Neuronal stem cell (in vitro differentiated cells): Measurements from ENCODE around the gene CTNNA3.
"Not testable (repeated sequence)": the region's sequence is repeated elsewhere in the genome, so short reads cannot be mapped to it uniquely, and the experiment has no call there.

Source experiments
- DNase-seq: peaks from one replicate; pipeline ENCODE4 v3.0.0-alpha.2; 2013; ENCODE audit warnings: low spot score
- H2AFZ ChIP-seq: one replicate; pipeline ENCODE4 v1.6.1; 2013; ENCODE audit warnings: mild to moderate bottlenecking, low read length, inconsistent platforms
- H2AK5ac ChIP-seq: 2 replicates; pipeline ENCODE4 v1.6.1; 2013; ENCODE audit warnings: low read depth, mild to moderate bottlenecking, inconsistent platforms, low read length, moderate library complexity, mixed read lengths
- H2BK120ac ChIP-seq: 2 replicates; pipeline ENCODE4 v1.6.1; 2013; ENCODE audit warnings: low read depth, mild to moderate bottlenecking, inconsistent platforms, low read length, moderate library complexity, mixed read lengths
- H2BK12ac ChIP-seq: one replicate; pipeline ENCODE4 v1.6.1; 2013; ENCODE audit warnings: low read length, inconsistent platforms
- H2BK15ac ChIP-seq: 2 replicates; pipeline ENCODE4 v1.6.1; 2013; ENCODE audit warnings: mild to moderate bottlenecking, low read length, inconsistent platforms, mixed read lengths
- H2BK5ac ChIP-seq: one replicate; pipeline ENCODE4 v1.6.1; 2013; ENCODE audit warnings: inconsistent platforms, mild to moderate bottlenecking, low read length, moderate library complexity
- H3K14ac ChIP-seq: one replicate; pipeline ENCODE4 v1.6.1; 2013; ENCODE audit warnings: low read length, inconsistent platforms
- H3K18ac ChIP-seq: 2 replicates; pipeline ENCODE4 v1.6.1; 2013; ENCODE audit warnings: low read length, inconsistent platforms
- H3K23ac ChIP-seq: 2 replicates; pipeline ENCODE4 v1.6.1; 2013; ENCODE audit warnings: low read depth, mild to moderate bottlenecking, mixed read lengths, low read length, inconsistent platforms; ENCODE audit not compliant: poor library complexity
- H3K27ac ChIP-seq: replicated peaks from 3 replicates; pipeline ENCODE4 v1.5.1; 2013; ENCODE audit warnings: low read length, inconsistent platforms
- H3K27me3 ChIP-seq, 3 experiments: 2 replicates each; pipeline ENCODE4 v1.6.1; 2013; ENCODE audit warnings: low read length in 3 of 3, mild to moderate bottlenecking in 2 of 3, inconsistent platforms in 1 of 3, low read depth in 1 of 3, mixed read lengths in 1 of 3, moderate library complexity in 1 of 3; ENCODE audit not compliant: control insufficient read depth in 3 of 3, insufficient read depth in 3 of 3
- H3K36me3 ChIP-seq, 2 donors: replicated peaks in 1 of 2; 2 replicates each; pipeline ENCODE4 v1.6.1; 2013; ENCODE audit warnings: low read length in 2 of 2; ENCODE audit not compliant: control insufficient read depth in 2 of 2, insufficient read depth in 2 of 2
- H3K4ac ChIP-seq: 2 replicates; pipeline ENCODE4 v1.6.1; 2013; ENCODE audit warnings: inconsistent platforms, mild to moderate bottlenecking, low read length, moderate library complexity
- H3K4me1 ChIP-seq, 2 donors: 1 replicate in 1 of 2; 2 replicates in 1 of 2; pipeline ENCODE4 v1.6.1; 2013; ENCODE audit warnings: low read length in 2 of 2, low read depth in 1 of 2; ENCODE audit not compliant: control insufficient read depth in 2 of 2, insufficient read depth in 1 of 2
- H3K4me2 ChIP-seq: one replicate; pipeline ENCODE4 v1.6.1; 2013; ENCODE audit warnings: mild to moderate bottlenecking, low read length, inconsistent platforms; ENCODE audit not compliant: insufficient read depth, poor library complexity, severe bottlenecking
- H3K4me3 ChIP-seq, 2 donors: 2 replicates each; pipeline ENCODE4 v1.5.1; 2013; ENCODE audit warnings: low read length in 2 of 2, mild to moderate bottlenecking in 2 of 2, inconsistent platforms in 1 of 2, moderate library complexity in 1 of 2
- H3K79me1 ChIP-seq: one replicate; pipeline ENCODE4 v1.6.1; 2013; ENCODE audit warnings: low read depth, mild to moderate bottlenecking, inconsistent platforms, low read length, moderate library complexity
- H3K9ac ChIP-seq: one replicate; pipeline ENCODE4 v1.6.1; 2013; ENCODE audit warnings: mild to moderate bottlenecking, low read depth, low read length, inconsistent platforms; ENCODE audit not compliant: poor library complexity
- H3K9me3 ChIP-seq, 2 donors: replicated peaks in 1 of 2; 2 replicates each; pipeline versions ENCODE3 to v1.6.1; 2013; ENCODE audit warnings: low read length in 2 of 2, mild to moderate bottlenecking in 2 of 2, inconsistent platforms in 1 of 2, low read depth in 1 of 2, mixed read lengths in 1 of 2, moderate library complexity in 1 of 2; ENCODE audit not compliant: control insufficient read depth in 2 of 2, insufficient read depth in 1 of 2
- H4K8ac ChIP-seq: one replicate; pipeline ENCODE4 v1.6.1; 2013; ENCODE audit warnings: low read depth, mild to moderate bottlenecking, inconsistent platforms, low read length, moderate library complexity
- H4K91ac ChIP-seq: one replicate; pipeline ENCODE4 v1.6.1; 2013; ENCODE audit warnings: low read length, low read depth, mild to moderate bottlenecking, inconsistent platforms; ENCODE audit not compliant: poor library complexity
- WGBS, 2 donors: extraction: QIAGEN DNeasy Blood & Tissue Kit; methylation state at CpG; one replicate each; pipeline ENCODE4 v1.1.7; 2013; ENCODE audit warnings: missing lambda C conversion rate in 2 of 2, mixed read lengths in 1 of 2; ENCODE audit not compliant: insufficient read length in 2 of 2, insufficient replicate concordance in 1 of 2; ENCODE audit errors: extremely low coverage in 2 of 2; 5-methylcytosine and 5-hydroxymethylcytosine counted together

CTNNA3 gene

GRCh38 chr10:67699613-67700270 lies 3.7 kb upstream of the CTNNA3 start:
- H3K9me3 ChIP-seq, H2BK5ac ChIP-seq, H2BK120ac ChIP-seq, H3K4me2 ChIP-seq, H3K23ac ChIP-seq, H3K79me1 ChIP-seq, H2BK12ac ChIP-seq, DNase-seq, H3K27ac ChIP-seq, H3K36me3 ChIP-seq, H2BK15ac ChIP-seq, H3K4ac ChIP-seq, H2AFZ ChIP-seq, H3K18ac ChIP-seq, H3K4me3 ChIP-seq, H3K4me1 ChIP-seq, H4K8ac ChIP-seq, H3K9ac ChIP-seq, H3K27me3 ChIP-seq, H2AK5ac ChIP-seq, H3K14ac ChIP-seq, H4K91ac ChIP-seq: not testable (repeated sequence)
- no CpG with 5 or more reads among the region's 23 CpGs for WGBS, 2 donors

GRCh38 chr10:67698164-67698563 lies 2.2 kb upstream of the CTNNA3 start:
- no CpG with 5 or more reads among the region's 4 CpGs for WGBS, 2 donors
- no peak overlapping the region for H3K4ac ChIP-seq
- H3K4me3 ChIP-seq, result no peak overlapping the region
- H2AK5ac ChIP-seq, result no peak overlapping the region
- H3K9me3 ChIP-seq, result no peaks in the 10 kb centered on the region
- H3K79me1 ChIP-seq, result no peaks in the 10 kb centered on the region
- no peaks in the 10 kb centered on the region for H3K36me3 ChIP-seq
- no peak overlapping the region for H3K18ac ChIP-seq
- no peak overlapping the region for H3K23ac ChIP-seq
- no peak overlapping the region for H2BK5ac ChIP-seq
- no peak overlapping the region for H4K8ac ChIP-seq
- no peak overlapping the region for H2BK15ac ChIP-seq
- no peak overlapping the region for H3K27ac ChIP-seq
- peaks cover 0 to 2% of the 10 kb centered on the region in 2 donors for H3K4me1 ChIP-seq
- H2BK120ac ChIP-seq, result no peak overlapping the region
- no peak overlapping the region for H3K14ac ChIP-seq
- H3K27me3 ChIP-seq, result no peaks in the 10 kb centered on the region
- no peak for DNase-seq
- no peak overlapping the region for H4K91ac ChIP-seq
- no peak overlapping the region for H2BK12ac ChIP-seq
- H3K9ac ChIP-seq, result no peak overlapping the region
- peak overlapping the region; percentile 1 for H2AFZ ChIP-seq
- no peak overlapping the region for H3K4me2 ChIP-seq

GRCh38 chr10:67697724-67698131 lies 1.7 kb upstream of the CTNNA3 start:
- Histone ChIP-seq H3K9me3 (no peaks in the 10 kb centered on the region), H2AK5ac (no peak overlapping the region), H3K23ac (no peak overlapping the region), H2BK120ac (no peak overlapping the region), H2BK5ac (no peak overlapping the region), H3K4ac (no peak overlapping the region), H3K27ac (no peak overlapping the region), H3K4me1 (peaks cover 0 to 2% of the 10 kb centered on the region in 2 donors), H3K9ac (no peak overlapping the region), H3K18ac (no peak overlapping the region), H4K91ac (no peak overlapping the region), H3K36me3 (no peaks in the 10 kb centered on the region), H3K27me3 (no peaks in the 10 kb centered on the region), H3K4me3 (no peak overlapping the region), H2AFZ (peak overlapping the region; percentile 1), H3K14ac (no peak overlapping the region), H4K8ac (no peak overlapping the region), H2BK12ac (no peak overlapping the region), H2BK15ac (no peak overlapping the region), H3K4me2 (no peak overlapping the region), H3K79me1 (no peaks in the 10 kb centered on the region)
- no CpG with 5 or more reads among the region's 2 CpGs for WGBS, 2 donors
- no peak for DNase-seq

GRCh38 chr10:67696679-67697078 lies 684 bp upstream of the CTNNA3 start:
- Histone ChIP-seq H3K14ac (no peak overlapping the region), H3K18ac (no peak overlapping the region), H3K27ac (no peak overlapping the region), H2BK120ac (no peak overlapping the region), H3K23ac (no peak overlapping the region), H2AK5ac (no peak overlapping the region), H3K4ac (no peak overlapping the region), H2BK12ac (no peak overlapping the region), H3K9me3 (no peaks in the 10 kb centered on the region), H3K9ac (no peak overlapping the region), H3K4me2 (no peak overlapping the region), H2BK5ac (no peak overlapping the region), H3K36me3 (no peaks in the 10 kb centered on the region), H3K79me1 (no peaks in the 10 kb centered on the region), H3K4me1 (peaks cover 0 to 2% of the 10 kb centered on the region in 2 donors), H2AFZ (no peak overlapping the region), H2BK15ac (no peak overlapping the region), H4K8ac (no peak overlapping the region), H3K4me3 (no peak overlapping the region), H3K27me3 (no peaks in the 10 kb centered on the region), H4K91ac (no peak overlapping the region)
- no CpG with 5 or more reads among the region's 2 CpGs for WGBS, 2 donors
- no peak for DNase-seq
